GM12878 (cell line): ENCODE data around the gene ADCY1. TPM values are rescaled to one million over a fixed set of nuclear protein-coding genes. Genes with fewer than 3 reads are reported as not detected.

ENCODE experiments used
- ATAC-seq: fragments of 200-7000 bp; cut with Tn5 transposase; 3 replicates; pipeline ENCODE4 v1.9.1; 2020; ENCODE audit warnings: mild to moderate bottlenecking, moderate library complexity
- BruUV-seq: library from RNA; stranded (reverse); fragments of 400-500 nt; replicated peaks from 2 replicates; lab custom pipeline; 2021; lab: Mats Ljungman, UMichigan
- CTCF ChIA-PET: fragments of 300-600 bp; sonication (Branson Sonifier 250); formaldehyde crosslinking; extraction: SDS; loops from one replicate; lab custom pipeline; 2021; ENCODE audit warnings: inconsistent platforms; lab: Yijun Ruan, JAX
- POLR2A ChIA-PET: fragments of 350-600 bp; formaldehyde crosslinking; extraction: SDS; loops from one replicate; lab custom pipeline; 2021; ENCODE audit warnings: inconsistent platforms; lab: Charles Lee
- RAD21 ChIA-PET: fragments of 300-600 bp; sonication (Branson Sonifier 250); formaldehyde crosslinking; loops from one replicate; lab custom pipeline; 2023; ENCODE audit warnings: antibody characterized with exemption; ENCODE audit not compliant: unreplicated experiment; lab: Charles Lee
- SMC1A ChIA-PET: fragments of 300-600 bp; sonication (Branson Sonifier 250); formaldehyde crosslinking; loops from one replicate; lab custom pipeline; 2023; ENCODE audit not compliant: unreplicated experiment, uncharacterized antibody; lab: Charles Lee
- DNase-seq: peaks from one replicate; pipeline ENCODE4 v3.0.0-alpha.2; 2011; ENCODE audit warnings: low read depth, low spot score
- FAIRE-seq: peaks from 3 replicates; lab custom pipeline; 2011; peaks lifted over from hg19 to GRCh38; lab: Jason Lieb, UNC
- H2AFZ ChIP-seq: 2 replicates; pipeline ENCODE4 v1.6.0; 2011; ENCODE audit warnings: low read depth, low read length, control low read depth; ENCODE audit not compliant: control insufficient read depth
- H3K27ac ChIP-seq: 2 replicates; pipeline ENCODE4 v1.5.1; 2011; ENCODE audit warnings: control low read depth; ENCODE audit not compliant: control insufficient read depth, insufficient read depth
- H3K27me3 ChIP-seq, 2 experiments: replicated peaks in 1 of 2; 2 replicates each; pipeline versions ENCODE4 v1.6.0 to v1.6.1; 2011; ENCODE audit warnings: low read length in 1 of 2; ENCODE audit not compliant: control insufficient read depth in 2 of 2, insufficient read depth in 2 of 2
- H3K36me3 ChIP-seq, 2 experiments: 2 replicates each; pipeline ENCODE4 v1.5.1; 2011; ENCODE audit warnings: low read length in 1 of 2; ENCODE audit not compliant: control insufficient read depth in 2 of 2, insufficient read depth in 2 of 2
- H3K4me1 ChIP-seq: 2 replicates; pipeline ENCODE4 v1.6.1; 2011; ENCODE audit warnings: mild to moderate bottlenecking, low read length, moderate library complexity, mixed read lengths; ENCODE audit not compliant: control insufficient read depth, insufficient read depth
- H3K4me2 ChIP-seq: 2 replicates; pipeline ENCODE4 v1.6.0; 2011; ENCODE audit warnings: control low read depth; ENCODE audit not compliant: control insufficient read depth, insufficient read depth
- H3K4me3 ChIP-seq: fragments of 200-600 bp; sonication (generic); 2 replicates; pipeline ENCODE4 v1.5.1; 2016
- H3K79me2 ChIP-seq: 2 replicates; pipeline ENCODE4 v1.6.0; 2011; ENCODE audit warnings: low read length; ENCODE audit not compliant: control insufficient read depth, insufficient read depth
- H3K9ac ChIP-seq: 2 replicates; pipeline ENCODE4 v1.8.0; 2011; ENCODE audit warnings: low read length, control low read depth, mixed read lengths; ENCODE audit not compliant: control insufficient read depth, insufficient read depth
- H3K9me3 ChIP-seq: replicated peaks from 3 replicates; pipeline ENCODE4 v1.5.1; 2011; ENCODE audit warnings: mild to moderate bottlenecking, low read length; ENCODE audit not compliant: control insufficient read depth, insufficient read depth
- H4K20me1 ChIP-seq: 2 replicates; pipeline ENCODE4 v1.6.0; 2011; ENCODE audit not compliant: control insufficient read depth, insufficient read depth
- FOXK2 ChIP-seq: fragments of 450-650 bp; IDR thresholded peaks from 2 replicates; pipeline ENCODE4 v1.6.1; 2017; ENCODE audit warnings: mild to moderate bottlenecking, moderate library complexity
- IKZF2 ChIP-seq, 2 experiments: fragments of 450-650 bp; IDR thresholded peaks; 2 replicates each; pipeline ENCODE4 v1.6.1; 2017; ENCODE audit warnings: mild to moderate bottlenecking in 2 of 2, moderate library complexity in 2 of 2
- IRF4 ChIP-seq: IDR thresholded peaks from 2 replicates; pipeline ENCODE4 v1.6.1; 2011; ENCODE audit warnings: low read depth, low read length
- PAX5 ChIP-seq: IDR thresholded peaks from 2 replicates; pipeline ENCODE4 v1.6.1; 2011; ENCODE audit warnings: low read depth, low read length, borderline replicate concordance
- PRDM15 ChIP-seq: fragments of 450-650 bp; formaldehyde crosslinking; IDR thresholded peaks from 2 replicates; pipeline ENCODE4 v1.4.0; 2020; ENCODE audit warnings: mild to moderate bottlenecking, moderate library complexity
- WRNIP1 ChIP-seq: IDR thresholded peaks from 2 replicates; pipeline ENCODE4 v1.6.1; 2011; ENCODE audit warnings: low read depth, low read length, improper control_type of control experiment, borderline replicate concordance
- ZBTB4 ChIP-seq: fragments of 450-650 bp; formaldehyde crosslinking; IDR thresholded peaks from 2 replicates; pipeline ENCODE4 v1.4.0; 2022; ENCODE audit warnings: mild to moderate bottlenecking, moderate library complexity
- ZNF622 ChIP-seq: fragments of 450-650 bp; IDR thresholded peaks from 2 replicates; pipeline ENCODE4 v1.6.1; 2017; ENCODE audit warnings: mild to moderate bottlenecking, inconsistent platforms
- WGBS: methylation state at CpG from one replicate; pipeline ENCODE4 v1.1.6; 2016; ENCODE audit warnings: low lambda C conversion rate; ENCODE audit not compliant: insufficient replicate concordance, insufficient coverage; ENCODE audit errors: missing lambda C conversion rate; 5-methylcytosine and 5-hydroxymethylcytosine counted together
- in situ Hi-C: fragments of 300-500 bp; cut with MboI; formaldehyde crosslinking; loops from 9 replicates; pipeline ENCODE4 v1.14.3; 2018; ENCODE audit warnings: mixed read lengths
- intact Hi-C: fragments of 100-400 bp; cut with micrococcal nuclease; formaldehyde crosslinking; loops from one replicate; pipeline ENCODE4 v1.14.2; 2022; ENCODE audit not compliant: unreplicated experiment
- polyA plus RNA-seq, 11 experiments: library from polyadenylated mRNA; depleted of rRNA in 4 of 11; unstranded in 6 of 11; stranded (reverse) in 5 of 11; fragments of >200 nt; fragmentation: Nextera tagmentation in 4 of 11; fragmentation: Illumina TruSeq in 1 of 11; extraction: Ambion mirVana in 4 of 11; extraction: Trizol in 1 of 11; gene quantifications; 1 replicate in 1 of 11; 2 replicates in 10 of 11; pipeline versions ENCODE4 v1.2.1 to v1.2.3, GENCODE V29; 2011 to 2016; ENCODE audit warnings: inconsistent platforms in 2 of 11, missing spikeins in 2 of 11, low read depth in 1 of 11
- total RNA-seq, 4 experiments: library from RNA; depleted of rRNA in 3 of 4; stranded (reverse); fragments of >200 nt in 3 of 4; fragmentation: Illumina TruSeq in 1 of 4; extraction: Trizol in 1 of 4; gene quantifications; 2 replicates each; pipeline versions ENCODE4 v1.2.1 to v1.2.3, GENCODE V29; 2013 to 2021
- TF ChIP-seq, protein P1 (sequence below): IDR thresholded peaks from 2 replicates; pipeline ENCODE4 v1.6.1; 2011; ENCODE audit warnings: low read depth, low read length, improper control_type of control experiment, borderline replicate concordance
- TF ChIP-seq, protein P2 (sequence below): fragments of 450-650 bp; conservative IDR thresholded peaks from 2 replicates; pipeline ENCODE4 v1.6.1; 2017; ENCODE audit warnings: mild to moderate bottlenecking, moderate library complexity
- TF ChIP-seq, protein P3 (sequence below): IDR thresholded peaks from 2 replicates; pipeline ENCODE4 v1.6.1; 2011; ENCODE audit warnings: borderline replicate concordance, low read depth, mild to moderate bottlenecking, moderate library complexity, mixed read lengths, low read length; ENCODE audit not compliant: insufficient read depth; ENCODE audit errors: extremely low read length

The ADCY1 gene
- total and polyA plus RNA-seq, 10 of the 15 experiments (the other 5 are each of a cell fraction or from before 2014, with no cell fraction given) = 0.13 to 1.4 (median 0.45) TPM; not detected in 1

- Histone ChIP-seq H3K4me3 (no peak overlapping the region), H4K20me1 (no peaks in the 10 kb centered on the region), H3K4me1 (no peaks in the 10 kb centered on the region), H2AFZ (no peak overlapping the region), H3K27ac (no peak overlapping the region), H3K27me3 (peaks cover 0 to 1% of the 10 kb centered on the region in 2 experiments; a peak in 1 of 4 replicates), H3K4me2 (no peak overlapping the region), H3K9ac (no peak overlapping the region), H3K79me2 (no peaks in the 10 kb centered on the region), H3K9me3 (no peaks in the 10 kb centered on the region), H3K36me3 (no peaks in the 10 kb centered on the region)
- DNase-seq (no peak), FAIRE-seq (no peak), ATAC-seq (no peak)
- ChIA-PET POLR2A (no interaction called here), SMC1A (interaction anchor here (0.5 kb wide), 1 partner anchor 1048 kb away, joined by 3 read pairs; no protein-coding TSS in a partner anchor), CTCF (interaction anchor here (0.8 kb wide), 1 partner anchor 142 kb away, joined by 3 read pairs; no protein-coding TSS in a partner anchor), RAD21 (no interaction called here)
- in situ Hi-C loops (no loop called here), intact Hi-C loops (no loop called here)
- no TSS peak for BruUV-seq
- 60% methylated on average over 6 of the region's 6 CpGs for WGBS
- TF ChIP-seq, protein P1, sequence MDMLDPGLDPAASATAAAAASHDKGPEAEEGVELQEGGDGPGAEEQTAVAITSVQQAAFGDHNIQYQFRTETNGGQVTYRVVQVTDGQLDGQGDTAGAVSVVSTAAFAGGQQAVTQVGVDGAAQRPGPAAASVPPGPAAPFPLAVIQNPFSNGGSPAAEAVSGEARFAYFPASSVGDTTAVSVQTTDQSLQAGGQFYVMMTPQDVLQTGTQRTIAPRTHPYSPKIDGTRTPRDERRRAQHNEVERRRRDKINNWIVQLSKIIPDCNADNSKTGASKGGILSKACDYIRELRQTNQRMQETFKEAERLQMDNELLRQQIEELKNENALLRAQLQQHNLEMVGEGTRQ = no peak
- TF ChIP-seq ZBTB4 (no peak), IKZF2 (IDR thresholded peaks at IDR 0.05) (no peak), PRDM15 (CRISPR knock-in tag) (no peak), ZNF622 (no peak), IRF4 (no peak), PAX5 (no peak), WRNIP1 (no peak), FOXK2 (no peak)
- TF ChIP-seq, protein P2, sequence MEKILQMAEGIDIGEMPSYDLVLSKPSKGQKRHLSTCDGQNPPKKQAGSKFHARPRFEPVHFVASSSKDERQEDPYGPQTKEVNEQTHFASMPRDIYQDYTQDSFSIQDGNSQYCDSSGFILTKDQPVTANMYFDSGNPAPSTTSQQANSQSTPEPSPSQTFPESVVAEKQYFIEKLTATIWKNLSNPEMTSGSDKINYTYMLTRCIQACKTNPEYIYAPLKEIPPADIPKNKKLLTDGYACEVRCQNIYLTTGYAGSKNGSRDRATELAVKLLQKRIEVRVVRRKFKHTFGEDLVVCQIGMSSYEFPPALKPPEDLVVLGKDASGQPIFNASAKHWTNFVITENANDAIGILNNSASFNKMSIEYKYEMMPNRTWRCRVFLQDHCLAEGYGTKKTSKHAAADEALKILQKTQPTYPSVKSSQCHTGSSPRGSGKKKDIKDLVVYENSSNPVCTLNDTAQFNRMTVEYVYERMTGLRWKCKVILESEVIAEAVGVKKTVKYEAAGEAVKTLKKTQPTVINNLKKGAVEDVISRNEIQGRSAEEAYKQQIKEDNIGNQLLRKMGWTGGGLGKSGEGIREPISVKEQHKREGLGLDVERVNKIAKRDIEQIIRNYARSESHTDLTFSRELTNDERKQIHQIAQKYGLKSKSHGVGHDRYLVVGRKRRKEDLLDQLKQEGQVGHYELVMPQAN = no peak
- TF ChIP-seq, protein P3, sequence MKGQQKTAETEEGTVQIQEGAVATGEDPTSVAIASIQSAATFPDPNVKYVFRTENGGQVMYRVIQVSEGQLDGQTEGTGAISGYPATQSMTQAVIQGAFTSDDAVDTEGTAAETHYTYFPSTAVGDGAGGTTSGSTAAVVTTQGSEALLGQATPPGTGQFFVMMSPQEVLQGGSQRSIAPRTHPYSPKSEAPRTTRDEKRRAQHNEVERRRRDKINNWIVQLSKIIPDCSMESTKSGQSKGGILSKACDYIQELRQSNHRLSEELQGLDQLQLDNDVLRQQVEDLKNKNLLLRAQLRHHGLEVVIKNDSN = no peak
Observed at GRCh38 chr7:45712872-45713668, 138.9 kb downstream of the ADCY1 start.
